Measurements from ENCODE around the gene NKX1-1. TPM values are rescaled to one million over a fixed set of nuclear protein-coding genes. Genes with fewer than 3 reads are reported as not detected.

NKX1-1 gene
- polyA plus RNA-seq, 1 donor (not counting 4 experiments of a cell fraction or from before 2014, with no cell fraction given), result not detected

- H3K9ac ChIP-seq (ENCODE audit: control insufficient read depth, extremely low read depth, insufficient read depth, low read length), result no peak overlapping the region
- H3K27me3 ChIP-seq (ENCODE audit: control insufficient read depth, extremely low read depth, insufficient read depth, low read length), result peaks cover 86% of the 10 kb centered on the region
- no peak overlapping the region for H3K4me3 ChIP-seq (ENCODE audit: control insufficient read depth in 2 of 3, extremely low read depth in 1 of 3, insufficient read depth in 2 of 3, low read depth in 1 of 3, low read length in 3 of 3)
- H3K9me1 ChIP-seq (ENCODE audit: control insufficient read depth, extremely low read depth, insufficient read depth, low read length), result no peaks in the 10 kb centered on the region
- dilution Hi-C loops (cut with MboI; ENCODE audit: extremely low pct_ligation_motif_present, low sequenced_read_pairs), result loop anchor here (25.0 kb wide), 1 partner anchor 229 kb away; no protein-coding TSS in a partner anchor
- H3K4me2 ChIP-seq (ENCODE audit: control insufficient read depth, extremely low read depth, insufficient read depth, low read depth, low read length), result no peak overlapping the region
- DNase-seq (ENCODE audit: low read depth, low spot score), result no peak
- H4K20me1 ChIP-seq (ENCODE audit: control insufficient read depth, extremely low read depth, insufficient read depth, low read length), result peaks cover 3% of the 10 kb centered on the region
- TF ChIP-seq EZH2 (IDR thresholded peaks at IDR 0.05; ENCODE audit: low read length) (peak; percentile 93), CTCF (optimal IDR thresholded peaks at IDR 0.05 in 1 of 3, IDR thresholded peaks at IDR 0.05 in 1 of 3, conservative IDR thresholded peaks at IDR 0.05 in 1 of 3; ENCODE audit: extremely low read depth in 1 of 3, insufficient read depth in 2 of 3, low read length in 3 of 3) (no peak)
- no peaks in the 10 kb centered on the region for H3K9me3 ChIP-seq (ENCODE audit: control insufficient read depth, low read depth, low read length)
- H3K4me1 ChIP-seq (ENCODE audit: control insufficient read depth, extremely low read depth, insufficient read depth, low read length), result no peaks in the 10 kb centered on the region
- FAIRE-seq, result no peak
- H3K79me2 ChIP-seq (ENCODE audit: control insufficient read depth, insufficient read depth, low read length), result no peaks in the 10 kb centered on the region
- H3K27ac ChIP-seq (ENCODE audit: control insufficient read depth, insufficient read depth, low read length), result no peak overlapping the region
- no peak overlapping the region for H2AFZ ChIP-seq (ENCODE audit: control insufficient read depth, low read length)
- no peaks in the 10 kb centered on the region for H3K36me3 ChIP-seq (ENCODE audit: control insufficient read depth in 2 of 2, extremely low read depth in 1 of 2, insufficient read depth in 2 of 2, low read length in 2 of 2)
These were observed 2.2 kb upstream of the NKX1-1 start for GRCh38 chr4:1408418-1408817.

GRCh38 chr4:1407657-1408333, 1.6 kb upstream of the NKX1-1 start:
- no peak overlapping the region for H3K9ac ChIP-seq (ENCODE audit: control insufficient read depth, extremely low read depth, insufficient read depth, low read length)
- H3K9me3 ChIP-seq (ENCODE audit: control insufficient read depth, low read depth, low read length), result no peaks in the 10 kb centered on the region
- no peaks in the 10 kb centered on the region for H3K79me2 ChIP-seq (ENCODE audit: control insufficient read depth, insufficient read depth, low read length)
- no peaks in the 10 kb centered on the region for H3K4me1 ChIP-seq (ENCODE audit: control insufficient read depth, extremely low read depth, insufficient read depth, low read length)
- no peak for FAIRE-seq
- H3K36me3 ChIP-seq (ENCODE audit: control insufficient read depth in 2 of 2, extremely low read depth in 1 of 2, insufficient read depth in 2 of 2, low read length in 2 of 2), result no peaks in the 10 kb centered on the region
- H2AFZ ChIP-seq (ENCODE audit: control insufficient read depth, low read length), result no peak overlapping the region
- DNase-seq (ENCODE audit: low read depth, low spot score), result no peak
- TF ChIP-seq EZH2 (IDR thresholded peaks at IDR 0.05; ENCODE audit: low read length) (no peak), CTCF (optimal IDR thresholded peaks at IDR 0.05 in 1 of 3, IDR thresholded peaks at IDR 0.05 in 1 of 3, conservative IDR thresholded peaks at IDR 0.05 in 1 of 3; ENCODE audit: extremely low read depth in 1 of 3, insufficient read depth in 2 of 3, low read length in 3 of 3) (no peak)
- no peaks in the 10 kb centered on the region for H3K9me1 ChIP-seq (ENCODE audit: control insufficient read depth, extremely low read depth, insufficient read depth, low read length)
- H3K27ac ChIP-seq (ENCODE audit: control insufficient read depth, insufficient read depth, low read length), result no peak overlapping the region
- dilution Hi-C loops (cut with MboI; ENCODE audit: extremely low pct_ligation_motif_present, low sequenced_read_pairs), result loop anchor here (25.0 kb wide), 1 partner anchor 230 kb away; no protein-coding TSS in a partner anchor
- peaks cover 3% of the 10 kb centered on the region for H4K20me1 ChIP-seq (ENCODE audit: control insufficient read depth, extremely low read depth, insufficient read depth, low read length)
- H3K27me3 ChIP-seq (ENCODE audit: control insufficient read depth, extremely low read depth, insufficient read depth, low read length), result peaks cover 86% of the 10 kb centered on the region
- no peak overlapping the region for H3K4me2 ChIP-seq (ENCODE audit: control insufficient read depth, extremely low read depth, insufficient read depth, low read depth, low read length)
- H3K4me3 ChIP-seq (ENCODE audit: control insufficient read depth in 2 of 3, extremely low read depth in 1 of 3, insufficient read depth in 2 of 3, low read depth in 1 of 3, low read length in 3 of 3), result no peak overlapping the region
